H9 (cell line): ENCODE results near the gene LATS2. TPM values are rescaled to one million over a fixed set of nuclear protein-coding genes. Genes with fewer than 3 reads are reported as not detected.
A peak's percentile ranks its signal among the peaks of the same experiment; 100 is the strongest.

Experiments used
- DNase-seq: peaks from one replicate; pipeline ENCODE4 v3.0.0-alpha.2; 2017
- H2AFZ ChIP-seq: one replicate; pipeline ENCODE4 v1.6.1; 2013; ENCODE audit warnings: mild to moderate bottlenecking, low read length, control low read depth, moderate library complexity
- H2AK5ac ChIP-seq: 2 replicates; pipeline ENCODE4 v1.6.1; 2013; ENCODE audit warnings: low read length, control low read depth, mixed read lengths; ENCODE audit not compliant: insufficient read length
- H2BK120ac ChIP-seq: one replicate; pipeline ENCODE4 v1.6.1; 2013; ENCODE audit warnings: low read depth, mild to moderate bottlenecking, low read length, control low read depth, inconsistent platforms; ENCODE audit not compliant: poor library complexity, severe bottlenecking
- H2BK12ac ChIP-seq: 2 replicates; pipeline ENCODE4 v1.6.1; 2013; ENCODE audit warnings: low read length, control low read depth, mixed read lengths, low read depth; ENCODE audit not compliant: insufficient read length
- H2BK15ac ChIP-seq: 2 replicates; pipeline ENCODE4 v1.6.1; 2013; ENCODE audit warnings: low read depth, low read length, control low read depth
- H2BK20ac ChIP-seq: one replicate; pipeline ENCODE4 v1.6.1; 2013; ENCODE audit warnings: low read depth, mild to moderate bottlenecking, low read length, control low read depth, inconsistent platforms; ENCODE audit not compliant: poor library complexity, severe bottlenecking
- H2BK5ac ChIP-seq: 2 replicates; pipeline ENCODE4 v1.6.1; 2013; ENCODE audit warnings: low read length, control low read depth, mixed read lengths; ENCODE audit not compliant: insufficient read length
- H3K14ac ChIP-seq: 2 replicates; pipeline ENCODE4 v1.6.1; 2013; ENCODE audit warnings: low read length, control low read depth; ENCODE audit not compliant: insufficient read depth
- H3K18ac ChIP-seq: 2 replicates; pipeline ENCODE4 v1.6.1; 2013; ENCODE audit warnings: low read depth, mild to moderate bottlenecking, mixed read lengths, low read length, control low read depth; ENCODE audit not compliant: insufficient read length
- H3K23ac ChIP-seq: 2 replicates; pipeline ENCODE4 v1.6.1; 2013; ENCODE audit warnings: low read length, control low read depth, mixed read lengths, low read depth; ENCODE audit not compliant: insufficient read length
- H3K23me2 ChIP-seq: 2 replicates; pipeline ENCODE4 v1.6.1; 2013; ENCODE audit warnings: low read depth, mild to moderate bottlenecking, mixed read lengths, low read length, control low read depth; ENCODE audit not compliant: insufficient read length, poor library complexity, severe bottlenecking
- H3K27ac ChIP-seq: 2 replicates; pipeline ENCODE4 v1.5.1; 2013; ENCODE audit warnings: low read length, control low read depth, mixed read lengths, low read depth; ENCODE audit not compliant: insufficient read length
- H3K27me3 ChIP-seq: 2 replicates; pipeline ENCODE4 v1.6.1; 2013; ENCODE audit warnings: low read length, control low read depth, inconsistent platforms; ENCODE audit not compliant: insufficient read depth
- H3K4ac ChIP-seq: 2 replicates; pipeline ENCODE4 v1.6.1; 2013; ENCODE audit warnings: low read depth, mild to moderate bottlenecking, control low read depth, inconsistent platforms, low read length, moderate library complexity
- H3K4me1 ChIP-seq: 2 replicates; pipeline ENCODE4 v1.6.1; 2013; ENCODE audit warnings: low read length, control low read depth, inconsistent platforms; ENCODE audit not compliant: insufficient read depth
- H3K4me2 ChIP-seq: 2 replicates; pipeline ENCODE4 v1.6.1; 2013; ENCODE audit warnings: low read length, control low read depth, mixed read lengths; ENCODE audit not compliant: insufficient read length, insufficient read depth
- H3K56ac ChIP-seq: 2 replicates; pipeline ENCODE4 v1.6.1; 2013; ENCODE audit warnings: low read depth, mild to moderate bottlenecking, mixed read lengths, low read length, control low read depth; ENCODE audit not compliant: insufficient read length
- H3K79me1 ChIP-seq: 2 replicates; pipeline ENCODE4 v1.6.1; 2013; ENCODE audit warnings: low read depth, mild to moderate bottlenecking, moderate library complexity, low read length, control low read depth, inconsistent platforms; ENCODE audit not compliant: insufficient read depth, poor library complexity, severe bottlenecking
- H3K79me2 ChIP-seq: 2 replicates; pipeline ENCODE4 v1.6.1; 2013; ENCODE audit warnings: low read length, control low read depth, inconsistent platforms; ENCODE audit not compliant: insufficient read depth
- H3K9ac ChIP-seq: 2 replicates; pipeline ENCODE4 v1.6.1; 2013; ENCODE audit warnings: low read length, control low read depth, mixed read lengths; ENCODE audit not compliant: insufficient read length; ENCODE audit errors: extremely low read depth
- H3K9me3 ChIP-seq: one replicate; pipeline ENCODE4 v1.6.1; 2013; ENCODE audit warnings: low read depth, low read length, inconsistent platforms; ENCODE audit not compliant: control insufficient read depth
- H3T11ph ChIP-seq: one replicate; pipeline ENCODE4 v1.6.1; 2013; ENCODE audit warnings: mild to moderate bottlenecking, low read length, control low read depth, inconsistent platforms
- H4K20me1 ChIP-seq: one replicate; pipeline ENCODE4 v1.6.1; 2013; ENCODE audit not compliant: control insufficient read depth, insufficient read length, insufficient read depth
- H4K5ac ChIP-seq: 2 replicates; pipeline ENCODE4 v1.6.1; 2013; ENCODE audit warnings: low read depth, mild to moderate bottlenecking, mixed read lengths, low read length, control low read depth; ENCODE audit not compliant: insufficient read length
- H4K8ac ChIP-seq: replicated peaks from 2 replicates; pipeline ENCODE4 v1.6.1; 2013; ENCODE audit warnings: low read length, control low read depth, mixed read lengths, low read depth; ENCODE audit not compliant: insufficient read length
- H4K91ac ChIP-seq: 2 replicates; pipeline ENCODE4 v1.6.1; 2013; ENCODE audit warnings: low read depth, mild to moderate bottlenecking, moderate library complexity, mixed read lengths, low read length, control low read depth; ENCODE audit not compliant: insufficient read length
- H3K27ac Mint-ChIP-seq, 3 experiments: 2 replicates in 2 of 3; 3 replicates in 1 of 3; pipeline ENCODE4 v1.8.0; 2020 to 2021; ENCODE audit warnings: mixed read lengths in 3 of 3, mild to moderate bottlenecking in 1 of 3, moderate library complexity in 1 of 3
- H3K27me3 Mint-ChIP-seq: 2 replicates; pipeline ENCODE4 v1.8.0; 2021; ENCODE audit warnings: low read depth, mild to moderate bottlenecking, moderate library complexity, mixed read lengths
- H3K36me3 Mint-ChIP-seq, 3 experiments: 2 replicates in 2 of 3; 3 replicates in 1 of 3; pipeline ENCODE4 v1.8.0; 2020 to 2021; ENCODE audit warnings: low read depth in 3 of 3, mixed read lengths in 3 of 3; ENCODE audit not compliant: insufficient read depth in 1 of 3
- H3K4me1 Mint-ChIP-seq, 2 experiments: 2 replicates each; pipeline ENCODE4 v1.8.0; 2020; ENCODE audit warnings: mixed read lengths in 2 of 2
- H3K4me3 Mint-ChIP-seq, 2 experiments: 2 replicates in 1 of 2; 3 replicates in 1 of 2; pipeline ENCODE4 v1.8.0; 2020 to 2021; ENCODE audit warnings: mild to moderate bottlenecking in 2 of 2, mixed read lengths in 2 of 2, moderate library complexity in 1 of 2
- H3K9me3 Mint-ChIP-seq, 2 experiments: 2 replicates in 1 of 2; 3 replicates in 1 of 2; pipeline ENCODE4 v1.8.0; 2020; ENCODE audit warnings: mild to moderate bottlenecking in 2 of 2, mixed read lengths in 2 of 2, moderate library complexity in 1 of 2
- WGBS: extraction: QIAGEN DNeasy Blood & Tissue Kit; methylation state at CpG from one replicate; pipeline ENCODE4 v1.1.7; 2013; ENCODE audit warnings: missing lambda C conversion rate, low lambda C conversion rate, mixed read lengths; ENCODE audit not compliant: insufficient read length; ENCODE audit errors: extremely low coverage; 5-methylcytosine and 5-hydroxymethylcytosine counted together
- total RNA-seq: library from RNA; stranded (reverse); gene quantifications from 2 replicates; pipeline ENCODE4 v1.2.1, GENCODE V29; 2021
- TF ChIP-seq, protein P1 (sequence below): fragments of 200-600 bp; sonication (generic); conservative IDR thresholded peaks from 3 replicates; pipeline ENCODE4 v1.8.0; 2021; ENCODE audit warnings: antibody characterized with exemption, mild to moderate bottlenecking

Gene LATS2
- total RNA-seq, 1 experiment from 2014 or later: 20.0 TPM

GRCh38 chr13:20967340-20967739 is 94.0 kb downstream of the LATS2 start:
- H3K27ac ChIP-seq: no peak overlapping the region
- no peaks in the 10 kb centered on the region for H4K20me1 ChIP-seq
- no peaks in the 10 kb centered on the region for H3K27me3 ChIP-seq
- Mint-ChIP-seq H3K4me1 (peaks cover 6 to 7% of the 10 kb centered on the region in 2 experiments; a peak in 3 of 4 replicates), H3K27me3 (peaks cover 4% of the 10 kb centered on the region; the same call in 1 of the 2 replicates), H3K9me3 (peaks cover 4 to 6% of the 10 kb centered on the region in 2 experiments; a peak in 4 of 5 replicates), H3K27ac (peak overlapping the region in 1 of 3 experiments; percentile 18; a peak in 1 of 7 replicates), H3K36me3 (peaks cover 0 to under 1% (median 0%) of the 10 kb centered on the region in 3 experiments; a peak in 1 of 7 replicates), H3K4me3 (no peak overlapping the region)
- H3K56ac ChIP-seq: no peak overlapping the region
- no peak for DNase-seq
- no peak overlapping the region for H4K8ac ChIP-seq
- no peak overlapping the region for H3K4me2 ChIP-seq
- no peaks in the 10 kb centered on the region for H3K79me1 ChIP-seq
- H4K5ac ChIP-seq: no peak overlapping the region
- no peak overlapping the region for H3K9ac ChIP-seq
- no peak overlapping the region for H3K23ac ChIP-seq
- H2BK12ac ChIP-seq: no peak overlapping the region
- no peak overlapping the region for H2BK5ac ChIP-seq
- H3K4ac ChIP-seq: no peak overlapping the region
- H3K23me2 ChIP-seq: no peaks in the 10 kb centered on the region
- no peaks in the 10 kb centered on the region for H3K79me2 ChIP-seq
- H3K14ac ChIP-seq: no peak overlapping the region
- H2BK120ac ChIP-seq: no peak overlapping the region
- H3K4me1 ChIP-seq: no peaks in the 10 kb centered on the region
- no peak overlapping the region for H3K18ac ChIP-seq
- TF ChIP-seq, protein P1, sequence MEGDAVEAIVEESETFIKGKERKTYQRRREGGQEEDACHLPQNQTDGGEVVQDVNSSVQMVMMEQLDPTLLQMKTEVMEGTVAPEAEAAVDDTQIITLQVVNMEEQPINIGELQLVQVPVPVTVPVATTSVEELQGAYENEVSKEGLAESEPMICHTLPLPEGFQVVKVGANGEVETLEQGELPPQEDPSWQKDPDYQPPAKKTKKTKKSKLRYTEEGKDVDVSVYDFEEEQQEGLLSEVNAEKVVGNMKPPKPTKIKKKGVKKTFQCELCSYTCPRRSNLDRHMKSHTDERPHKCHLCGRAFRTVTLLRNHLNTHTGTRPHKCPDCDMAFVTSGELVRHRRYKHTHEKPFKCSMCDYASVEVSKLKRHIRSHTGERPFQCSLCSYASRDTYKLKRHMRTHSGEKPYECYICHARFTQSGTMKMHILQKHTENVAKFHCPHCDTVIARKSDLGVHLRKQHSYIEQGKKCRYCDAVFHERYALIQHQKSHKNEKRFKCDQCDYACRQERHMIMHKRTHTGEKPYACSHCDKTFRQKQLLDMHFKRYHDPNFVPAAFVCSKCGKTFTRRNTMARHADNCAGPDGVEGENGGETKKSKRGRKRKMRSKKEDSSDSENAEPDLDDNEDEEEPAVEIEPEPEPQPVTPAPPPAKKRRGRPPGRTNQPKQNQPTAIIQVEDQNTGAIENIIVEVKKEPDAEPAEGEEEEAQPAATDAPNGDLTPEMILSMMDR: no peak
- no peak overlapping the region for H2BK15ac ChIP-seq
- no peak overlapping the region for H2AFZ ChIP-seq
- no peak overlapping the region for H4K91ac ChIP-seq
- no CpG with 5 or more reads among the region's 5 CpGs for WGBS
- H3T11ph ChIP-seq: no peak overlapping the region
- no peak overlapping the region for H2AK5ac ChIP-seq
- H2BK20ac ChIP-seq: no peak overlapping the region
- H3K9me3 ChIP-seq: no peaks in the 10 kb centered on the region
